Adrenal gland (tissue), 5 donors: ENCODE results near the gene DHRS7B.

Experiments used
- POLR2A ChIP-seq, 2 donors: fragments of 450-650 bp; IDR thresholded peaks; one replicate each; pipeline ENCODE4 v1.6.1; 2017; ENCODE audit warnings: antibody characterized with exemption in 2 of 2, mild to moderate bottlenecking in 2 of 2, moderate library complexity in 1 of 2
- TF ChIP-seq, protein P1 (sequence below), 6 experiments: fragments of 450-650 bp in 4 of 6; fragments of 200-600 bp in 2 of 6; sonication (generic) in 1 of 6; IDR thresholded peaks; 1 replicate in 5 of 6; 2 replicates in 1 of 6; pipeline versions ENCODE4 v1.5.1 to v1.8.0; 2016 to 2021; ENCODE audit warnings: antibody characterized with exemption in 6 of 6, mild to moderate bottlenecking in 2 of 6, moderate library complexity in 1 of 6
- donor health status: DM: no; HTN: no; CAD: no.

DNA sequence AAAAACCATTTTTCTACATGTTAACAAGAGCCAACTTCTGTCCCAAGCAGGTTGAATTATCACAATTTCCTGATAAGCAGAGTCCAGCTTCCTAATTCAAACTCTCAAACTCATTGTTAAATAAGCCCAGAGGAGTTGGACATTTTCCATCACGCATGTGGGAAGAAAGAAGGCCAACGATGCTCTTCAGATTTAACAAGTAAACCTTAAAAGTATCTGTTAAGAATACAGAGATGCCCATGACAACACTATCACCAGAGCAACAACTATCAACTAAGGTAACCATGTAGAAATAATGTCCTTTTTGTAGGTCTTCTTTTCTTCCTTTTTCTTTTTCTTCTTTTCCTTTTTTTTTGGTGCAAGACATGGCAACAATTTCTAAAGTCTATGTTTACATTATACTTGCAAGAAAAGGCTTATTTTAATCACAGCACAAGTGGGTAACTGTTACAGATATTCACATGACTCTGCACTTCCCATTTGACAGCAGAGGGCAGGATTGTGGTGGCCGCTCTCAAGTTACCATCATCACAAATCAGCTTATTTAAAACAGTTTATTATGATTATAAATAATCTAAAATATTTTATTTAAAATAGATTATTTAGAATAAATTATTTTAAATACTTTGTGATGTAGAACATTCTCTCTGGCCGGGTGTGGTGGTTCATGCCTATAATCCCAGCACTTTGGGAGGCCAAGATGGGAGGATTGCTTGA, 35.7 kb upstream of the DHRS7B start:
- no peak for TF ChIP-seq POLR2A (IDR thresholded peaks at IDR 0.05)
- TF ChIP-seq, protein P1, sequence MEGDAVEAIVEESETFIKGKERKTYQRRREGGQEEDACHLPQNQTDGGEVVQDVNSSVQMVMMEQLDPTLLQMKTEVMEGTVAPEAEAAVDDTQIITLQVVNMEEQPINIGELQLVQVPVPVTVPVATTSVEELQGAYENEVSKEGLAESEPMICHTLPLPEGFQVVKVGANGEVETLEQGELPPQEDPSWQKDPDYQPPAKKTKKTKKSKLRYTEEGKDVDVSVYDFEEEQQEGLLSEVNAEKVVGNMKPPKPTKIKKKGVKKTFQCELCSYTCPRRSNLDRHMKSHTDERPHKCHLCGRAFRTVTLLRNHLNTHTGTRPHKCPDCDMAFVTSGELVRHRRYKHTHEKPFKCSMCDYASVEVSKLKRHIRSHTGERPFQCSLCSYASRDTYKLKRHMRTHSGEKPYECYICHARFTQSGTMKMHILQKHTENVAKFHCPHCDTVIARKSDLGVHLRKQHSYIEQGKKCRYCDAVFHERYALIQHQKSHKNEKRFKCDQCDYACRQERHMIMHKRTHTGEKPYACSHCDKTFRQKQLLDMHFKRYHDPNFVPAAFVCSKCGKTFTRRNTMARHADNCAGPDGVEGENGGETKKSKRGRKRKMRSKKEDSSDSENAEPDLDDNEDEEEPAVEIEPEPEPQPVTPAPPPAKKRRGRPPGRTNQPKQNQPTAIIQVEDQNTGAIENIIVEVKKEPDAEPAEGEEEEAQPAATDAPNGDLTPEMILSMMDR (IDR thresholded peaks at IDR 0.05) = no peak
